SK-N-SH (cell line): ENCODE results near the gene GABRG3. TPM values are rescaled to one million over a fixed set of nuclear protein-coding genes. Genes with fewer than 3 reads are reported as not detected.

Experiments
- CTCF ChIA-PET: fragments of 300-600, 350-600 bp; formaldehyde crosslinking; extraction: SDS; loops from one replicate; lab custom pipeline; 2021; lab: Yijun Ruan, JAX
- POLR2A ChIA-PET: fragments of 350-600 bp; sonication (Branson Sonifier 250); formaldehyde crosslinking; extraction: SDS; loops from one replicate; lab custom pipeline; 2020; ENCODE audit warnings: antibody characterized with exemption, inconsistent platforms; lab: Yijun Ruan, JAX
- DNase-seq: peaks from one replicate; pipeline ENCODE4 v3.0.0; 2012
- H2AFZ ChIP-seq: fragments of 200-600 bp; sonication (generic); 2 replicates; pipeline ENCODE4 v1.8.1; 2016; ENCODE audit warnings: antibody characterized with exemption, mild to moderate bottlenecking, low read depth
- H3F3A ChIP-seq: fragments of 200-600 bp; sonication (generic); replicated peaks from 2 replicates; pipeline ENCODE3; 2016; ENCODE audit warnings: antibody characterized with exemption, mild to moderate bottlenecking; ENCODE audit not compliant: insufficient read depth
- H3K27ac ChIP-seq, 2 experiments: fragments of 200-500 bp in 1 of 2; fragments of 200-600 bp in 1 of 2; sonication (Bioruptor generic) in 1 of 2; sonication (generic), shearing (Covaris generic) in 1 of 2; 2 replicates each; pipeline versions ENCODE4 v1.5.1 to v1.6.1; 2014 to 2016; ENCODE audit warnings: low read depth in 2 of 2, inconsistent platforms in 1 of 2, low read length in 1 of 2, mild to moderate bottlenecking in 1 of 2, mixed read lengths in 1 of 2
- H3K27me3 ChIP-seq: fragments of 200-600 bp; sonication (generic), shearing (Covaris generic); 2 replicates; pipeline ENCODE4 v1.6.1; 2016; ENCODE audit warnings: mixed run types; ENCODE audit not compliant: insufficient read depth
- H3K36me3 ChIP-seq, 2 experiments: fragments of 200-500 bp in 1 of 2; fragments of 200-600 bp in 1 of 2; sonication (Bioruptor generic) in 1 of 2; sonication (generic) in 1 of 2; replicated peaks in 1 of 2; 2 replicates each; pipeline versions ENCODE3 to v1.5.1; 2014 to 2016; ENCODE audit warnings: low read length in 1 of 2, mild to moderate bottlenecking in 1 of 2; ENCODE audit not compliant: insufficient read depth in 2 of 2, control insufficient read depth in 1 of 2
- H3K4me1 ChIP-seq, 2 experiments: fragments of 200-500 bp in 1 of 2; fragments of 200-600 bp in 1 of 2; sonication (Bioruptor generic) in 1 of 2; sonication (generic), shearing (Covaris generic) in 1 of 2; 2 replicates each; pipeline versions ENCODE4 v1.5.1 to v1.6.1; 2014 to 2016; ENCODE audit warnings: low read depth in 1 of 2, low read length in 1 of 2, mixed run types in 1 of 2; ENCODE audit not compliant: insufficient read depth in 2 of 2, control insufficient read depth in 1 of 2
- H3K4me2 ChIP-seq: fragments of 200-600 bp; sonication (generic), shearing (Covaris generic); 2 replicates; pipeline ENCODE4 v1.6.1; 2017; ENCODE audit warnings: mixed run types
- H3K4me3 ChIP-seq, 2 experiments: fragments of 200-500 bp in 1 of 2; fragments of 200-600 bp in 1 of 2; sonication (Bioruptor generic) in 1 of 2; sonication (generic), shearing (Covaris generic) in 1 of 2; 2 replicates each; pipeline versions ENCODE4 v1.5.1 to v1.8.1; 2014 to 2016; ENCODE audit warnings: low read depth in 2 of 2, inconsistent platforms in 1 of 2, low read length in 1 of 2, mild to moderate bottlenecking in 1 of 2, mixed read lengths in 1 of 2, moderate library complexity in 1 of 2
- H3K79me2 ChIP-seq: fragments of 200-600 bp; sonication (generic); 2 replicates; pipeline ENCODE4 v1.8.1; 2017; ENCODE audit warnings: mild to moderate bottlenecking; ENCODE audit not compliant: insufficient read depth
- H3K9ac ChIP-seq: fragments of 200-600 bp; sonication (generic); 2 replicates; pipeline ENCODE4 v1.6.1; 2017; ENCODE audit warnings: mixed run types
- H3K9me2 ChIP-seq: fragments of 200-600 bp; sonication (generic); 2 replicates; pipeline ENCODE4 v1.6.1; 2017; ENCODE audit warnings: mixed run types
- H3K9me3 ChIP-seq: fragments of 200-600 bp; sonication (generic); 2 replicates; pipeline ENCODE4 v1.6.1; 2017; ENCODE audit warnings: mixed run types, mild to moderate bottlenecking, moderate library complexity
- H4K20me1 ChIP-seq: fragments of 200-600 bp; sonication (generic); 2 replicates; pipeline ENCODE4 v1.6.1; 2017; ENCODE audit warnings: mild to moderate bottlenecking, mixed run types; ENCODE audit not compliant: insufficient read depth
- CHD2 ChIP-seq: fragments of 150-350 bp; IDR thresholded peaks from 2 replicates; pipeline ENCODE4 v1.6.1; 2018; ENCODE audit warnings: low read length; ENCODE audit not compliant: partially characterized antibody
- EP300 ChIP-seq, 2 experiments: IDR thresholded peaks; 2 replicates each; pipeline versions ENCODE4 v1.4.0 to v1.6.1; 2012; ENCODE audit warnings: borderline replicate concordance in 1 of 2, low read depth in 1 of 2, low read length in 1 of 2
- FOSL2 ChIP-seq: IDR thresholded peaks from 2 replicates; pipeline ENCODE4 v1.4.0; 2012; ENCODE audit warnings: low read depth, mild to moderate bottlenecking, moderate library complexity, borderline replicate concordance
- FOXJ3 ChIP-seq: sonication (generic); formaldehyde crosslinking; IDR thresholded peaks from 2 replicates; pipeline ENCODE4 v1.5.1; 2020; ENCODE audit warnings: mild to moderate bottlenecking, missing genetic modification reagents
- FOXM1 ChIP-seq: IDR thresholded peaks from 2 replicates; pipeline ENCODE4 v1.4.0; 2012; ENCODE audit warnings: low read depth, mild to moderate bottlenecking
- GABPA ChIP-seq: IDR thresholded peaks from 2 replicates; pipeline ENCODE4 v1.4.0; 2012; ENCODE audit warnings: low read depth, mild to moderate bottlenecking
- JUND ChIP-seq: IDR thresholded peaks from 2 replicates; pipeline ENCODE4 v1.4.0; 2012
- MEF2A ChIP-seq: IDR thresholded peaks from 2 replicates; pipeline ENCODE4 v1.4.0; 2012; ENCODE audit warnings: low read depth, borderline replicate concordance
- MXI1 ChIP-seq: IDR thresholded peaks from 2 replicates; pipeline ENCODE4 v1.6.1; 2012; ENCODE audit warnings: mild to moderate bottlenecking, low read depth, low read length, improper control_type of control experiment
- NFIC ChIP-seq: IDR thresholded peaks from 2 replicates; pipeline ENCODE4 v1.4.0; 2012; ENCODE audit warnings: borderline replicate concordance
- POLR2AphosphoS5 ChIP-seq: IDR thresholded peaks from 2 replicates; pipeline ENCODE4 v1.6.1; 2012; ENCODE audit warnings: low read depth, low read length
- RAD21 ChIP-seq: IDR thresholded peaks from 2 replicates; pipeline ENCODE4 v1.6.1; 2012; ENCODE audit warnings: mild to moderate bottlenecking, low read length
- RCOR1 ChIP-seq: fragments of 150-350 bp; IDR thresholded peaks from 2 replicates; pipeline ENCODE4 v1.6.1; 2017; ENCODE audit warnings: antibody characterized with exemption, low read length
- REST ChIP-seq: IDR thresholded peaks from 2 replicates; pipeline ENCODE4 v1.6.1; 2012; ENCODE audit warnings: mild to moderate bottlenecking, low read depth, low read length, moderate library complexity
- RXRA ChIP-seq: IDR thresholded peaks from 2 replicates; pipeline ENCODE4 v1.4.0; 2012; ENCODE audit warnings: low read depth, mild to moderate bottlenecking, borderline replicate concordance
- SIN3A ChIP-seq: IDR thresholded peaks from 2 replicates; pipeline ENCODE4 v1.6.1; 2012; ENCODE audit warnings: low read depth, mild to moderate bottlenecking, low read length, moderate library complexity, borderline replicate concordance
- SMC3 ChIP-seq: IDR thresholded peaks from 2 replicates; pipeline ENCODE4 v1.6.1; 2012; ENCODE audit warnings: low read depth, low read length, improper control_type of control experiment
- TAF1 ChIP-seq: IDR thresholded peaks from 2 replicates; pipeline ENCODE4 v1.6.1; 2012; ENCODE audit warnings: low read depth, mild to moderate bottlenecking, low read length, moderate library complexity, borderline replicate concordance
- TCF12 ChIP-seq: IDR thresholded peaks from 2 replicates; pipeline ENCODE4 v1.4.0; 2012
- YY1 ChIP-seq: IDR thresholded peaks from 2 replicates; pipeline ENCODE4 v1.4.0; 2012; ENCODE audit warnings: low read depth, mild to moderate bottlenecking
- WGBS: methylation state at CpG from one replicate; pipeline ENCODE4 v1.1.6; 2017; ENCODE audit warnings: low lambda C conversion rate; 5-methylcytosine and 5-hydroxymethylcytosine counted together
- polyA plus RNA-seq, 3 experiments: library from polyadenylated mRNA; depleted of rRNA; stranded (reverse); fragments of >200 nt; gene quantifications; 2 replicates each; pipeline ENCODE4 v1.2.3, GENCODE V29; 2012
- TF ChIP-seq, protein P1 (sequence below): fragments of 200-600 bp; sonication (generic); IDR thresholded peaks from 2 replicates; pipeline ENCODE4 v1.6.1; 2017; ENCODE audit warnings: antibody characterized with exemption, mild to moderate bottlenecking, moderate library complexity

GABRG3 gene
- polyA plus RNA-seq, 1 of the 3 experiments (the other 2 are of a cell fraction), result not detected

- no peak overlapping the region for H3K9ac ChIP-seq
- no peaks in the 10 kb centered on the region for H3F3A ChIP-seq
- no peaks in the 10 kb centered on the region for H3K9me3 ChIP-seq
- no peaks in the 10 kb centered on the region for H3K79me2 ChIP-seq
- no peak overlapping the region for H3K4me2 ChIP-seq
- CTCF ChIA-PET, result interaction anchor here (1.5 to 2.3 kb wide), 4 partner anchors 10 to 452 kb away, joined by 4 to 10 read pairs (median 5); no protein-coding TSS in a partner anchor
- H2AFZ ChIP-seq, result no peak overlapping the region
- H3K9me2 ChIP-seq, result no peaks in the 10 kb centered on the region
- H3K4me3 ChIP-seq, result no peak overlapping the region
- no peaks in the 10 kb centered on the region for H3K36me3 ChIP-seq
- no peaks in the 10 kb centered on the region for H3K27me3 ChIP-seq
- TF ChIP-seq REST, result no peak
- no peak for TF ChIP-seq SMC3
- TF ChIP-seq MEF2A, result no peak
- WGBS, result 17% methylated on average over 6 of the region's 8 CpGs
- POLR2A ChIA-PET, result no interaction called here
- no peak overlapping the region for H3K27ac ChIP-seq
- no peaks in the 10 kb centered on the region for H4K20me1 ChIP-seq
- peak; percentile 38 for DNase-seq
- H3K4me1 ChIP-seq, result peaks cover 0 to 4% of the 10 kb centered on the region in 2 experiments; a peak in 1 of 4 replicates
Measured at GRCh38 chr15:27342991-27343390, 372.0 kb downstream of the GABRG3 start.

- ChIA-PET CTCF (interaction anchor here (0.6 to 1.0 kb wide), 2 partner anchors 292 to 463 kb away, joined by 3 read pairs; no protein-coding TSS in a partner anchor), POLR2A (no interaction called here)
- 83% methylated on average over 12 of the region's 12 CpGs for WGBS
Measured at GRCh38 chr15:27352136-27352535, 381.2 kb downstream of the GABRG3 start.

More at GRCh38 chr15:27352136-27352535, 381.2 kb downstream of the GABRG3 start:
- no peak for DNase-seq
- Histone ChIP-seq H3K9me2 (no peaks in the 10 kb centered on the region), H3K27me3 (no peaks in the 10 kb centered on the region), H3K4me3 (no peak overlapping the region), H2AFZ (no peak overlapping the region), H3K9me3 (no peaks in the 10 kb centered on the region), H3K27ac (no peak overlapping the region), H3K4me1 (peaks cover 0 to 4% of the 10 kb centered on the region in 2 experiments; a peak in 1 of 4 replicates), H3F3A (no peaks in the 10 kb centered on the region), H3K36me3 (no peaks in the 10 kb centered on the region), H3K9ac (no peak overlapping the region), H3K79me2 (no peaks in the 10 kb centered on the region), H4K20me1 (no peaks in the 10 kb centered on the region), H3K4me2 (no peak overlapping the region)
- TF ChIP-seq CHD2 (no peak), JUND (no peak), GABPA (no peak), SMC3 (no peak), YY1 (no peak), EP300 (IDR thresholded peaks at IDR 0.05; ENCODE audit: borderline replicate concordance in 1 of 2, low read depth in 1 of 2, low read length in 1 of 2) (no peak), POLR2AphosphoS5 (no peak), MEF2A (no peak), FOXJ3 (CRISPR knock-in tag) (no peak), RAD21 (no peak), FOXM1 (no peak), SIN3A (no peak), FOSL2 (no peak), RCOR1 (no peak), TAF1 (no peak), RXRA (no peak), NFIC (no peak), TCF12 (no peak), MXI1 (no peak)
- TF ChIP-seq, protein P1, sequence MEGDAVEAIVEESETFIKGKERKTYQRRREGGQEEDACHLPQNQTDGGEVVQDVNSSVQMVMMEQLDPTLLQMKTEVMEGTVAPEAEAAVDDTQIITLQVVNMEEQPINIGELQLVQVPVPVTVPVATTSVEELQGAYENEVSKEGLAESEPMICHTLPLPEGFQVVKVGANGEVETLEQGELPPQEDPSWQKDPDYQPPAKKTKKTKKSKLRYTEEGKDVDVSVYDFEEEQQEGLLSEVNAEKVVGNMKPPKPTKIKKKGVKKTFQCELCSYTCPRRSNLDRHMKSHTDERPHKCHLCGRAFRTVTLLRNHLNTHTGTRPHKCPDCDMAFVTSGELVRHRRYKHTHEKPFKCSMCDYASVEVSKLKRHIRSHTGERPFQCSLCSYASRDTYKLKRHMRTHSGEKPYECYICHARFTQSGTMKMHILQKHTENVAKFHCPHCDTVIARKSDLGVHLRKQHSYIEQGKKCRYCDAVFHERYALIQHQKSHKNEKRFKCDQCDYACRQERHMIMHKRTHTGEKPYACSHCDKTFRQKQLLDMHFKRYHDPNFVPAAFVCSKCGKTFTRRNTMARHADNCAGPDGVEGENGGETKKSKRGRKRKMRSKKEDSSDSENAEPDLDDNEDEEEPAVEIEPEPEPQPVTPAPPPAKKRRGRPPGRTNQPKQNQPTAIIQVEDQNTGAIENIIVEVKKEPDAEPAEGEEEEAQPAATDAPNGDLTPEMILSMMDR, result no peak
